Tibial nerve (tissue), 4 donors: Measurements from ENCODE around the gene RXRB.

ENCODE experiments used
- EP300 ChIP-seq, 2 donors: sonication (generic); formaldehyde crosslinking; IDR thresholded peaks; one replicate each; pipeline ENCODE4 v1.6.1; 2017; ENCODE audit warnings: antibody characterized with exemption in 2 of 2, mild to moderate bottlenecking in 1 of 2
- POLR2A ChIP-seq, 2 donors: fragments of 450-650 bp; IDR thresholded peaks; one replicate each; pipeline ENCODE4 v1.6.1; 2017; ENCODE audit warnings: antibody characterized with exemption in 2 of 2, mild to moderate bottlenecking in 2 of 2, moderate library complexity in 2 of 2
- TF ChIP-seq, protein P1 (sequence below), 5 experiments: fragments of 200-600 bp in 3 of 5; fragments of 450-650 bp in 2 of 5; sonication (generic) in 3 of 5; IDR thresholded peaks; one replicate each; pipeline ENCODE4 v1.5.1; 2016 to 2019; ENCODE audit warnings: antibody characterized with exemption in 5 of 5, mild to moderate bottlenecking in 3 of 5, moderate library complexity in 2 of 5

GRCh38 chr6:33174784-33175183, 25.7 kb downstream of the RXRB start:
- TF ChIP-seq, protein P1, sequence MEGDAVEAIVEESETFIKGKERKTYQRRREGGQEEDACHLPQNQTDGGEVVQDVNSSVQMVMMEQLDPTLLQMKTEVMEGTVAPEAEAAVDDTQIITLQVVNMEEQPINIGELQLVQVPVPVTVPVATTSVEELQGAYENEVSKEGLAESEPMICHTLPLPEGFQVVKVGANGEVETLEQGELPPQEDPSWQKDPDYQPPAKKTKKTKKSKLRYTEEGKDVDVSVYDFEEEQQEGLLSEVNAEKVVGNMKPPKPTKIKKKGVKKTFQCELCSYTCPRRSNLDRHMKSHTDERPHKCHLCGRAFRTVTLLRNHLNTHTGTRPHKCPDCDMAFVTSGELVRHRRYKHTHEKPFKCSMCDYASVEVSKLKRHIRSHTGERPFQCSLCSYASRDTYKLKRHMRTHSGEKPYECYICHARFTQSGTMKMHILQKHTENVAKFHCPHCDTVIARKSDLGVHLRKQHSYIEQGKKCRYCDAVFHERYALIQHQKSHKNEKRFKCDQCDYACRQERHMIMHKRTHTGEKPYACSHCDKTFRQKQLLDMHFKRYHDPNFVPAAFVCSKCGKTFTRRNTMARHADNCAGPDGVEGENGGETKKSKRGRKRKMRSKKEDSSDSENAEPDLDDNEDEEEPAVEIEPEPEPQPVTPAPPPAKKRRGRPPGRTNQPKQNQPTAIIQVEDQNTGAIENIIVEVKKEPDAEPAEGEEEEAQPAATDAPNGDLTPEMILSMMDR (IDR thresholded peaks at IDR 0.05), result no peak
- TF ChIP-seq POLR2A (IDR thresholded peaks at IDR 0.05) (no peak), EP300 (IDR thresholded peaks at IDR 0.05) (no peak)
